Measurements from ENCODE around the gene MAP4.
"Not testable (repeated sequence)": the region's sequence is repeated elsewhere in the genome, so short reads cannot be mapped to it uniquely, and the experiment has no call there.

MAP4 gene, protein sequence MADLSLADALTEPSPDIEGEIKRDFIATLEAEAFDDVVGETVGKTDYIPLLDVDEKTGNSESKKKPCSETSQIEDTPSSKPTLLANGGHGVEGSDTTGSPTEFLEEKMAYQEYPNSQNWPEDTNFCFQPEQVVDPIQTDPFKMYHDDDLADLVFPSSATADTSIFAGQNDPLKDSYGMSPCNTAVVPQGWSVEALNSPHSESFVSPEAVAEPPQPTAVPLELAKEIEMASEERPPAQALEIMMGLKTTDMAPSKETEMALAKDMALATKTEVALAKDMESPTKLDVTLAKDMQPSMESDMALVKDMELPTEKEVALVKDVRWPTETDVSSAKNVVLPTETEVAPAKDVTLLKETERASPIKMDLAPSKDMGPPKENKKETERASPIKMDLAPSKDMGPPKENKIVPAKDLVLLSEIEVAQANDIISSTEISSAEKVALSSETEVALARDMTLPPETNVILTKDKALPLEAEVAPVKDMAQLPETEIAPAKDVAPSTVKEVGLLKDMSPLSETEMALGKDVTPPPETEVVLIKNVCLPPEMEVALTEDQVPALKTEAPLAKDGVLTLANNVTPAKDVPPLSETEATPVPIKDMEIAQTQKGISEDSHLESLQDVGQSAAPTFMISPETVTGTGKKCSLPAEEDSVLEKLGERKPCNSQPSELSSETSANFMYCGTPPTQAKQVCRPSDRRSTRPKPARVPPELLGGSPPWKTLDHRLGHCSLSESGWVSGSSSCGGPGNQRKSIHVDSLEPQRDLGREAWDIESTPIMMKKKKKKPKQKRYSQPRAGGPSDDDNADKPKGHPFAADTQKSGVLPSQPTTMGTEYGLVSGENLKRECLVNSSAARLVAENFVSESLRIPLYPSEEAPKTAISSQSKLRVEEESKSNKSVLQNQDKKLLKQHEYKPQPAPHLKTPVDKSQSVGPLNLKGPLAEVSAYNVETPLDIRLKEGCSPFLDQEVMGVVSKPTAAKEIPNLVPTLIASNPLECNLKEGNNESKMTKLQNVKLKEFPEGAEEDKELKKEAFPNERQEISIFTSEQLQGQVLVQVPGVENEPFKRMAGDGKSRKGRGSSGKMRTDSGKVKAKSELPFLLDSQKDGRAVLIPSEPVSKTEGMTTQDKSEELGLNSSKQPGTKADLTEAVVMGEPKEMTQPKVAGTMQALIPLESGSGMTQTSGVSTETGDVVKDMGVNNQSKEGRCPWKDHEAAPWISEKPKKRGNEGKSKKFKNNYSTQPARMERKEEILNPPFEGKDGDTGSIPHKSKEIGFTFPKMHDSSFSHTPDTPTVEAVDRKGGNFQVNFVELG (N-terminal part only)

GRCh38 chr3:48016301-48016973, at the start of gene MAP4:
MAP4 (minus strand) TSS chr3:48016416; CDS start chr3:47998860, 17,556 bp downstream.
- DNase-seq (ENCODE audit: low read depth in 2 of 2): no peak

- no peak for DNase-seq (ENCODE audit: low read depth in 2 of 2)
Observed at GRCh38 chr3:48065035-48065434, 48.8 kb upstream of the MAP4 start.

DNA sequence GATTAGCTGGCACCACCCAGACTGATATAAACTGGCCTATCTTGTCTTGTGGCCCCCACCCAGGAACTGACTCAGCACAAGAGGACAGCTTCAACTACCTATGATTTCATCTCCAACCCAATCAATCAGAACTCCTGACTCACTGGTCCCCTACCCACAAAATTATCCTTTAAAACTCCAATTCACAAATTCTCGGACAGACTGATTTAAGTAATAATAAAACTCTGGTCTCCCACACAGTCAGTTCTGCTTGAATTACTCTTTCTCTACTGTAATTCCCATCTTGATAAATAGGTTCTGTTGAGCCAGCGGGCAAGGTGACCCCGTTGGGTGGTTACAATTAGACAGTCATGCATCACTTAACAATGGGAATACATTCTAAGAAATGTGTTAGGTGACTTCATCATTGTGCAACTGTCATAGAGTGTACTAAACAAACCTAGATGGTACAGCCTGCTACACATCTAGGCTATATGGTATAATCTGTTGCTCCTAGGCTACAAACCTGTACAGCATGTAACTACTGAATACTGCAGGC, 48.1 kb upstream of the MAP4 start:
- DNase-seq (ENCODE audit: low read depth in 2 of 2): no peak

GRCh38 chr3:48061586-48061985, 45.4 kb upstream of the MAP4 start:
- not testable (repeated sequence) for DNase-seq (ENCODE audit: low read depth in 2 of 2)

- DNase-seq (ENCODE audit: low read depth in 2 of 2): no peak
Observed at GRCh38 chr3:48058091-48058490, 41.9 kb upstream of the MAP4 start.

- no peak for DNase-seq (ENCODE audit: low read depth in 2 of 2)
Observed at GRCh38 chr3:48057521-48057920, 41.3 kb upstream of the MAP4 start.

DNA sequence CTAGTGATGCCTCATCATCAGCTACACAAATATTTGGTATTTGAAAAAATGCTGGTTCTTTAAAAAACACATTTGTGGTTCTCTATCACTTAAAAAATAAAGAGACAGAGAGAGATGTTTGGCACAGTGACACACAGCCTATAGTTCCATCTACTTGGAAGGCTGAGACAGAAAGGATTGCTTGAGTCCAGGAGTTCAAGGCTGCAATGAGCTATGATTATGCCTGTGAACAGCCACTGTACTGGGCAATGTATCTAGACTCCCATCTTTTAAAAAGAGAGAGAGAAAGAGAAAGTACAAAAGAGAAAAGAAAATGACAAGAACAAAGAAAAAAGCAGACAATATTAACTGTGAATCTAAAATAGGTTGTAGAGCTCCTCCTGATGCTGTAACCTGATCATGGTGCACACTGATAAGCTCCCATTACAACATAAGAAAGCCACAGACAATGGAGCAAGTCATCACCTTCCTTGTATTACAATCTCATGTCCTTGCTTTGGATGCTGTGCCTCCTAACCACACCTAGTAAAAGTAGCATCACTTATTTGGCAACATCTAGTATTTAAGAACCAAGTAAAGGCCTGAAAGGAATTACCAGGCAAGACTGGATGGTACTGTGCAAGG, 31.7 kb upstream of the MAP4 start:
- DNase-seq (ENCODE audit: low read depth in 2 of 2): no peak

- DNase-seq (ENCODE audit: low read depth in 2 of 2): no peak
Observed at GRCh38 chr3:48042071-48042760, 26.0 kb upstream of the MAP4 start.

GRCh38 chr3:48039487-48040190, 23.4 kb upstream of the MAP4 start:
- no peak for DNase-seq (ENCODE audit: low read depth in 2 of 2)

DNA sequence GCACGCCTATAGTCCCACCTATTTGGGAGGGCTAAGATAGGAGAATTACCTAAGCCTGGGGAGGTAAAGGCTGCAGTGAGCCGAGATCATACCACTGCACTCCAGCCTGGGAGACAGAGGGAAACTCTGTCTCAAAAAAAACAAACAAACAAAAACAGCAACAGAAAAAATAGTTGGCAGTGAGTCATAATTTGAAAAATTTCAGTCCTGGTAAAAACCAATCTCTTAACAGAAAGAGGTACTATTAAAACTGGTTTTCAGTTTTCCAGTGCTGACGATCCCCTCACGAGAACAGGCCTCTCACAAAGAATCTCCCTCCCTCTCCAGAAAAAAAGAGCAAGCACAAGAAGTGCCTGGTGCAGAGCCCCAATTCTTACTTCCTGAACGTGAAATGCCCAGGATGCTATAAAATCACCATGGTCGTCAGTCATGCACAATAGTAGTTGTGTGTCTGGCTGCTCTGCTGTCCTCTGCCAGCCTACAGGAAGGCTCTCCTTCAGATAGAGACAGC, 22.8 kb upstream of the MAP4 start:
- no peak for DNase-seq (ENCODE audit: low read depth in 2 of 2)

DNA sequence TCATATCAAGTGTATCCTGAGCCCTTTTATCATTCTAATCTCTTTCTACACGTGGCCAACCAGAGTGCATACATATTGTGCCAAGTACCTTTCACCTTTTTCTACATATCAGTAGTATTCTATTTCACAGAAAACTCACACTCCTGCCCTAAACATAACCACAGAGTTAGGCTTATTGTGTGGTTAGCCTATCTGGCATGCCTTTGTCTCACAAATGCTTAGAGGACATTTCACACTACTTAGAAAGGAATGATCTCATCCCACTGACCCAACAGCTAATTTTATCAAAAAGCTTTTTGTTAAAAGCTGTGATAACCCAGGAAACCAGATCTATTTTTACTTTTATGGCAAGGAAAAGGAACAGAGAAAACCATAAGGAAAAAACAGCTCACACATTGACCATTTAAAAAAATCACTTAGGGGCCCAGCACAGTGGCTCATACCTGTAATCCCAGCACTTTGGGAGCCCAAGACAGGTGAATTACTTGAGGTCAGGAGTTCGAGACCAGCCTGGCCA, 17.8 kb upstream of the MAP4 start:
- DNase-seq (ENCODE audit: low read depth in 2 of 2): no peak

DNA sequence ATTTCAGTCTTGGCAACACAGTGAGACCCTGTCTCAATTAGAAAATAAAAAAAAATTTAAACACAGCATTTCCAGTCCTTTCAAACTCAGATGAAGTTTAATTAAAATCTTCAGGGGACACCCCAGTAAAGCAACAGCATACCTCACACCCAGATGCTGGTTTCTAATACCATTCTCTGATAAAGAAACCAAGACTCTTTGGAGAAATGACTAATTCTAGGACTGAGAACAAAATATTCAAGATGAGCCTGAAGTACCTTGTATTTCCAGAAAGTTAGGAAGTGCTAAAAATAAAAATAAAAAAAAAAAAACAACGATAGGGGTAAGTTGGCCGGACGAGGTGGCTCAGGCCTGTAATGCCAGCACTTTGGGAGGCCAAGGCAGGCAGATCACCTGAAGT, 14.0 kb upstream of the MAP4 start:
- no peak for DNase-seq (ENCODE audit: low read depth in 2 of 2)

GRCh38 chr3:48026951-48027908, 11.0 kb upstream of the MAP4 start:
- no peak for DNase-seq (ENCODE audit: low read depth in 2 of 2)

GRCh38 chr3:48026098-48026497, 9.9 kb upstream of the MAP4 start:
- no peak for DNase-seq (ENCODE audit: low read depth in 2 of 2)

GRCh38 chr3:48024401-48024800, 8.2 kb upstream of the MAP4 start:
- no peak for DNase-seq (ENCODE audit: low read depth in 2 of 2)

- no peak for DNase-seq (ENCODE audit: low read depth in 2 of 2)
Observed at GRCh38 chr3:48023377-48023776, 7.2 kb upstream of the MAP4 start.

DNA sequence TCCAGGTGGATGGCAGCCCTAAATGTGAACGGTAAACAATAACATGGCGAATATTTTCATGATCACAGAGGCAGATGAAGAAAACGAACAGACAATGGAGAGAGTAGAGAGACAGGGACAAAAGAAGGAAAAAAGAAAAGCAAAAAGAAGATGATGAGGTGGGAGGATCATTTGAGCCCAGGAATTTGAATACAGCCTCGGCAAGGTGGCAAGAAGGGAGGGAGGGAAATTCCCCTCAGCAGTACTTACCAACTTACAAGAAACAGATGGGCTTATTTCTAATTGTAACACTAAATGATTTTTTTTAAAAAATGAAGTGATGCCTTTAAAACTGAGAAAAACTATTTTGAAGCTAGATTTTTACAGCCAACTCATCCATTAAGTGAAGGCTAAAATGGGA, 6.0 kb upstream of the MAP4 start:
- DNase-seq (ENCODE audit: low read depth in 2 of 2): no peak

- DNase-seq (ENCODE audit: low read depth in 2 of 2): no peak
Observed at GRCh38 chr3:48018841-48019240, 2.6 kb upstream of the MAP4 start.

Measured in stimulated activated CD8-positive, alpha-beta memory T cell treated with anti-CD3 and anti-CD28 coated beads, Interleukin-2, amount 100 ng/mL, for 1 hour (primary cell).